HG03571 (cell line): ENCODE measurements around the gene NFILZ.

ENCODE experiments used
- ATAC-seq: cut with Tn5 transposase; IDR thresholded peaks from one replicate; pipeline ENCODE4 v1.9.1; 2021; ENCODE audit not compliant: unreplicated experiment

NFILZ gene

GRCh38 chr19:8629996-8630683 lies at the start of gene NFILZ:
NFILZ (plus strand) TSS chr19:8630633; CDS start chr19:8676766, 46,133 bp downstream.
- no peak for ATAC-seq

GRCh38 chr19:8580710-8581281 lies 49.6 kb upstream of the NFILZ start:
- no peak for ATAC-seq

DNA sequence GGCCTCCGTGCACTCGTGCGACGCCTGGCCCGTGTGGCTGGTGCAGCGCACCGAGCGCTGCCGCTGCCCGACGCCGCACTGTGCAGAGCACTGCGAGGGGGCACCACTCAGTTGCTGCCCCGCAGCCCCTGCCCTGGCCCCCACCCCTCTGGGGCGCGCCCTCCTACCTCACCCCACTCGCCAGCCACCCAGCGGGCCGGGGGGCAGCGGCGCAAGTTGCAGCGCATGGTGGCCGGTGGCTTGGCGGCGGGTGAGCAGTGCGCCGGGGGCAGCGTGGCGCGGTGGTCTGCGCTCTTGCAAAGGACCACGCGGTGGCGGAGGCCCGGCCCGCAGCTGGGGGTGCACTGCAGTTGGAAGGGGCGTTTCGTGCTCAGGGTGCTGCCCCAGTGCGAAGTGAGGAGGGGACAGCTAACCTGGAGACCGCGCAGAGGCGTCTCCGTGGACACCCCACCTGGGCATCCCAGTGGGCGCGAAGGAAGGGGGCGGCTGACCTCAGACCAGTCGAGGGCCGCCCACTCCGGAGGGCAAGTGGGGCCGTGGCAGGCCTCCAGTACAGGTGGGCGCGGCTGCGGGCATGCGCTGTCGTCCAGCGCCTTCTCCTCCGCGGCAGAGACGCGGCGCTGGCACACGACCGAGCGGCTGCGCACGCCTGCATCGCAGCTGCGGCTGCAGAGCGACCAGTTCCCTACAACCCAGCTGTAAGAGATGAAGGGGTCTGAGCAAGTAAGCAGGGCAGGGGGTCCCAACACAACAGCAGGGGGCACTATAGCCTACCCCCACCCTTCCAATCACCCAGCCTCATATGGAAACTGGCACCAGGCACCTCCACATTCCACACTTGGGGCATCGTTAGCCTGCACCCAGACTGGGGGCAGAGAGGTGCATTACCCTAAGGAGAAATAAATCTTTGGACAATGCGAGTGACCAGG lies 45.2 kb upstream of the NFILZ start:
- no peak for ATAC-seq

DNA sequence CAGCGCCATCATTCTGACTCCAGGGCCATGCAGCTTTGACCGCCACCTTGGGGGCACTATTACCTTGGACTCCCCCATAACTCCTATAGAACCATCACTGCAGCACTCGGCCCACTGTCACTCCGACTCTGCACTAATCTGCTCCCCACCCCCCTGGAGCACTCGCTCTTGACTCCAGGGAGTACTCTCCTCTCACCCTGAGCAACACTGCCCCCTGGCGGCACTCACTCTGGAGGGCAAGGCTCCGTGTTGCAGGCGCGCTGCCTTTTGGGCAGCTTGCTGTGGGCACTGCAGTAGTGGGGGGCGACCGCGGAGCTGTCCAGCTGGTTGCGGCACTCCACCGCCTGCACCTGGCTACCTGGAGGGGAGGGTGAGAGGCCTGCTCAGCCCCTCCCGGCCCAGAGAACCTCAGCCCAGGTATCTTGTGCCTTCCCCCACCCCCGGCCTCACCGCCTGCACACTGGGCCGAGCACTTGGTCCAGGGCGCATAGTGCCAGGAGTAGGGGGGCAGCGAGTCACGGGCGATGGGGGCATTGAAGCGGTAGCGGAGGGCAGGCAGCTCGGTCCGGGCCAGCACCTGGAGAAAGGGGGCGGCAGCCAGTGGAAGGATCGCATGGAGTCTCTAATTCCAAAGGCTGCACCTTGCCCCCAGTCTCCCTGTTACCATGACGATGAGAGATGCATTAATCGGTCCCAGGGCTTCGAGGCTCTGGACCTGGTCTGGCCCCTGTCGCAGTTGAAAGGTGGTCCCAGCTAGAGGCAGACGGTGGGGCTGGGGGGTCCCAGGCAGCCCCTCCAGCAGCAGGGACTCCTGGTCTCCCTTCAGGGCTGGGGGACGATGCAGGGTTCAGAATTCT lies 44.3 kb upstream of the NFILZ start:
- no peak for ATAC-seq

DNA sequence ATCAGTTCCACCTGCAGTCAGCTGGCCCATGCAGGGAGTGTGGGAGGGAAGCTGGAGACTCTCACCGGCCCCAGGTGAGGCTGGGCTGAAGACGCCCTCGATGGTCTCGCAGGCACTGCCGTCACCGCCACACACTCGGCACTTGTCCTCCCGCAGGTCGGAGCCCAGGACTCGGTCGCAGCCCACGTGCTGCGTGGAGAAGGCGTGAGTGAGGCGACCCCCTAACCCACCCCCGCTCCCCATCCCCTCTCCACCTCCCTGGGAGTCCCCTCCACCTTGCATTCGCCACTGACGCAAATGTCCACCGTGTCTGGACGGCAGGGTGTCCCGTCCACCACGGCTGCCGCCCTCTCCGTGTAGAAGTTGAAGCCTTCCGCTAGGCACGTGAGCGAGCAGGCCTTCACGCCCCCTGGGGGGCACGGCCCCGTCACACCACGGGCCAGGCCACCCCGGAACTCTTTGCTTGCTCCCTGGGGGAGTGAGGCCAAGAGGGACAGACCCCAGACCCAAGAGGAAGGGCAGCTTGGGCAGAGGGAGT lies 41.2 kb upstream of the NFILZ start:
- no peak for ATAC-seq

- ATAC-seq: no peak
These were observed 38.0 kb upstream of the NFILZ start for GRCh38 chr19:8592231-8593009.

DNA sequence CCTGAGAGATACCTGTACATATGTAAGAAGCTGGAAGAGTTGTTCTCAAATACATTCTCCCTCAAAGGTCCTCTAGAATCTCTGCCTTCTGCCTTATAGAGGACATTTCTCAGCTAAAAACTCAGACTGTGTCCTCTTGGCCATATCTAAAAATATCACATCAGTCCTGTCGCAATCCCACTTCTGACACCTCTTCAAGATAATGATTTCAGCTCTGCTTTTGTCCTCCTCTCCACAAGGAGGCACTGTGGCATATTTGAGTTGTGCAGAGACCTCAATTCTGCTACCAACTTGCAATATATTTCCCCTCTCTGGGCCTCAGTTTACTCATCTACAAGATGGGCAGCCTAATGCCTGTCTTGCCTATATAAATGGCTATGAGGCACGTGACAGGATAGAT lies 36.5 kb upstream of the NFILZ start:
- no peak for ATAC-seq

- ATAC-seq: no peak
These were observed 34.8 kb upstream of the NFILZ start for GRCh38 chr19:8595651-8596050.

DNA sequence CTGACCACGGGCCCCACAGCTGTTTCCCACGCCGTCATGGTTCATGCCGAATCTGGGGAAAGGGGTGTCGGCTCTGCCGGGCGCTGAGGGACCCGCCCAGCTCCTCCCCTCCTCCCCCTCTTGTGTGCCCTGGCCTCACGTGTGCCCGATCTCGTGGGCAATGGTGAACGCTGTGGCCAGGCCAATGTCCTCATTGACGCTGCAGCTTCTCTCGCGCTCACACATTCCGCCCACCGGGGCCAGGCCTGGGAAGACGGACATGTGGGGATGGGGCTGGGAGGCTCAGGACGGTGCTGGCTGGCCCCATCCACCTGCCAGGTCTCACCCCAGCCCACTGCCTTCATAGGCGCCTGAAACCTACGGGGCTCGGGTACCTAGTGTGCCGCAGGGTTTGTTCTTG lies 34.3 kb upstream of the NFILZ start:
- ATAC-seq: no peak

DNA sequence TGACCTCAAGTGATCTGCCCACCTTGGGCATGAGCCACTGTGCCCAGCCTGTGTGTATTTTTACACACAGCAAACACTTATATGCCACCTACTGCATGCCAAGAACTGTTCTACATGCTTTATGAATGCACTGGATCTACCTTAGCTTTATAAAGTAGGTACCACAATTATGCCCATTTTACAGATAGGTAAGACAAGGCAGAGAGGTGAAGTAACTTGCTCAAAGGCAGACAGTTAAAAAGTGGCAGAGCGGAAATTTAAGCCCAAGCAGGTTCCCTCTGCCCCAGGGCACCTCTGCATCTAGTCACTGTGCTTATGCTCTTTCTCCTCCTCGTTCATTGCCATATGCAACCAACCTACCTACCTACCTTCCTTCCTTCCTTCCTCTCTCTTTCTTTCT lies 30.4 kb upstream of the NFILZ start:
- no peak for ATAC-seq

GRCh38 chr19:8600816-8601215 lies 29.6 kb upstream of the NFILZ start:
- no peak for ATAC-seq

- ATAC-seq: no peak
These were observed 28.6 kb upstream of the NFILZ start for GRCh38 chr19:8601796-8602195.

- no peak for ATAC-seq
These were observed 24.9 kb upstream of the NFILZ start for GRCh38 chr19:8605514-8605913.

GRCh38 chr19:8607386-8607785 lies 23.0 kb upstream of the NFILZ start:
- no peak for ATAC-seq

DNA sequence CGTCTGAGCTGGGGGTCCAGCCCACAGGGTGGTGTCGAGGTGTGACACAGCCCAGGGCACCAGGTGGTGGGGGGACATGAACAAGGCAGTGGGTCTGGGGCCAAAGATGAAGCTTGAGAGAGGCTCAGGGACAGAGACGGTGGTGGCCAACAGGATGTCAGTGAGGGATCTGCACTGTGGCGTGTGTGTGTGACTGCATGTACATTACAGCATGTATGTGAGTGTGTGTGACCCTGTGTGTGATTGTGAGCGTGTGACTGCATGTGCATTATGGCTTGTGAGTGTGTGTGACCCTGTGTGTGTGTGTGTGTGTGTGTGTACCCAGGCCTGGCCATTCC lies 21.5 kb upstream of the NFILZ start:
- no peak for ATAC-seq

GRCh38 chr19:8609279-8610040 lies 21.0 kb upstream of the NFILZ start:
- ATAC-seq: no peak

- no peak for ATAC-seq
These were observed 20.1 kb upstream of the NFILZ start, which contains the start of gene ADAMTS10 for GRCh38 chr19:8610041-8610935. ADAMTS10 (minus strand) TSS chr19:8610715; CDS start chr19:8605710, 5,005 bp downstream.

- no peak for ATAC-seq
These were observed 19.5 kb upstream of the NFILZ start for GRCh38 chr19:8610936-8611300.
